HTR-8/SVneo (cell line): ENCODE results near the gene CACNA1F.

Source experiments
- DNase-seq: peaks from one replicate; pipeline ENCODE4 v3.0.0; 2011; ENCODE audit warnings: low spot score, mixed read lengths; ENCODE audit not compliant: insufficient read length
- FAIRE-seq: peaks from 2 replicates; lab custom pipeline; 2011; peaks lifted over from hg19 to GRCh38; lab: Jason Lieb, UNC

The CACNA1F gene

GRCh38 chrX:49202022-49202421, 31.1 kb downstream of the CACNA1F start:
- no peak for DNase-seq
- FAIRE-seq: no peak

- FAIRE-seq (peak; percentile 33), DNase-seq (peak; percentile 75)
Measured at GRCh38 chrX:49199906-49200771, 33.0 kb downstream of the CACNA1F start, which contains the start of gene SYP. Gene SYP (minus strand): TSS chrX:49200193. CDS start chrX:49200186, 7 bp downstream.

- FAIRE-seq: no peak
- no peak for DNase-seq
Measured at GRCh38 chrX:49199315-49199595, 33.9 kb downstream of the CACNA1F start.

GRCh38 chrX:49198540-49199314, 34.4 kb downstream of the CACNA1F start:
- DNase-seq (no peak), FAIRE-seq (no peak)

- DNase-seq: no peak
- FAIRE-seq: no peak
Measured at GRCh38 chrX:49197543-49198087, 35.5 kb downstream of the CACNA1F start.

GRCh38 chrX:49193542-49193964, 39.6 kb downstream of the CACNA1F start:
- DNase-seq (no peak), FAIRE-seq (no peak)

GRCh38 chrX:49192722-49193328, 40.3 kb downstream of the CACNA1F start:
- no peak for DNase-seq
- no peak for FAIRE-seq

- FAIRE-seq: no peak
- DNase-seq: no peak
Measured at GRCh38 chrX:49191574-49192011, 41.5 kb downstream of the CACNA1F start.

GRCh38 chrX:49190821-49191573, 42.1 kb downstream of the CACNA1F start:
- peak; percentile 84 for DNase-seq
- peak; percentile 44 for FAIRE-seq

GRCh38 chrX:49189606-49190005, 43.5 kb downstream of the CACNA1F start:
- DNase-seq: no peak
- no peak for FAIRE-seq

GRCh38 chrX:49188468-49189076, 44.6 kb downstream of the CACNA1F start:
- FAIRE-seq: no peak
- no peak for DNase-seq

- DNase-seq (no peak), FAIRE-seq (no peak)
Measured at GRCh38 chrX:49187526-49187925, 45.6 kb downstream of the CACNA1F start.

GRCh38 chrX:49187028-49187394, 46.1 kb downstream of the CACNA1F start:
- DNase-seq: no peak
- FAIRE-seq: no peak

GRCh38 chrX:49186125-49187027, 46.8 kb downstream of the CACNA1F start, which contains the start of gene PRICKLE3:
Gene PRICKLE3 (minus strand): TSS chrX:49186373. CDS start chrX:49186297, 76 bp downstream.
- DNase-seq: peak; percentile 45
- FAIRE-seq: no peak

- FAIRE-seq (no peak), DNase-seq (peak; percentile 48)
Measured at GRCh38 chrX:49184294-49185281, 48.6 kb downstream of the CACNA1F start.

- no peak for FAIRE-seq
- no peak for DNase-seq
Measured at GRCh38 chrX:49183701-49184281, 49.3 kb downstream of the CACNA1F start.

GRCh38 chrX:49179358-49179757, 53.8 kb downstream of the CACNA1F start:
- no peak for DNase-seq
- FAIRE-seq: no peak
